ENCODE data around the gene SDCCAG8. TPM values are rescaled to one million over a fixed set of nuclear protein-coding genes. Genes with fewer than 3 reads are reported as not detected.
A peak's percentile ranks its signal among the peaks of the same experiment; 100 is the strongest.

Gene SDCCAG8
- total RNA-seq, 1 experiment from 2014 or later = 10.0 TPM

- DNase-seq = no peak
- H2AK5ac ChIP-seq (ENCODE audit: insufficient read length, low read length) = no peak overlapping the region
Observed at GRCh38 chr1:243414152-243414494, 158.3 kb downstream of the SDCCAG8 start.

More at GRCh38 chr1:243414152-243414494, 158.3 kb downstream of the SDCCAG8 start:
- Mint-ChIP-seq H3K36me3 (ENCODE audit: insufficient read depth in 1 of 3, low read depth in 3 of 3) (no peaks in the 10 kb centered on the region), H3K4me3 (no peak overlapping the region), H3K9me3 (no peaks in the 10 kb centered on the region), H3K27me3 (ENCODE audit: low read depth) (no peaks in the 10 kb centered on the region), H3K4me1 (peaks cover 26 to 27% of the 10 kb centered on the region in 2 experiments), H3K27ac (peak overlapping the region; percentile 0 to 6 (median 0); a peak in 3 of 7 replicates)
- TF ChIP-seq, protein P1, sequence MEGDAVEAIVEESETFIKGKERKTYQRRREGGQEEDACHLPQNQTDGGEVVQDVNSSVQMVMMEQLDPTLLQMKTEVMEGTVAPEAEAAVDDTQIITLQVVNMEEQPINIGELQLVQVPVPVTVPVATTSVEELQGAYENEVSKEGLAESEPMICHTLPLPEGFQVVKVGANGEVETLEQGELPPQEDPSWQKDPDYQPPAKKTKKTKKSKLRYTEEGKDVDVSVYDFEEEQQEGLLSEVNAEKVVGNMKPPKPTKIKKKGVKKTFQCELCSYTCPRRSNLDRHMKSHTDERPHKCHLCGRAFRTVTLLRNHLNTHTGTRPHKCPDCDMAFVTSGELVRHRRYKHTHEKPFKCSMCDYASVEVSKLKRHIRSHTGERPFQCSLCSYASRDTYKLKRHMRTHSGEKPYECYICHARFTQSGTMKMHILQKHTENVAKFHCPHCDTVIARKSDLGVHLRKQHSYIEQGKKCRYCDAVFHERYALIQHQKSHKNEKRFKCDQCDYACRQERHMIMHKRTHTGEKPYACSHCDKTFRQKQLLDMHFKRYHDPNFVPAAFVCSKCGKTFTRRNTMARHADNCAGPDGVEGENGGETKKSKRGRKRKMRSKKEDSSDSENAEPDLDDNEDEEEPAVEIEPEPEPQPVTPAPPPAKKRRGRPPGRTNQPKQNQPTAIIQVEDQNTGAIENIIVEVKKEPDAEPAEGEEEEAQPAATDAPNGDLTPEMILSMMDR (conservative IDR thresholded peaks at IDR 0.05) = no peak
- no peak overlapping the region for H3K23ac ChIP-seq (ENCODE audit: insufficient read length, low read depth, low read length)
- H4K20me1 ChIP-seq (ENCODE audit: control insufficient read depth, insufficient read depth, insufficient read length) = no peaks in the 10 kb centered on the region
- no peak overlapping the region for H3K14ac ChIP-seq (ENCODE audit: insufficient read depth, low read length)
- H3K9me3 ChIP-seq (ENCODE audit: control insufficient read depth, low read depth, low read length) = no peaks in the 10 kb centered on the region
- H3K56ac ChIP-seq (ENCODE audit: insufficient read length, low read depth, low read length) = no peak overlapping the region
- H4K91ac ChIP-seq (ENCODE audit: insufficient read length, low read depth, low read length) = no peak overlapping the region
- no peak overlapping the region for H2BK20ac ChIP-seq (ENCODE audit: low read depth, low read length, poor library complexity, severe bottlenecking)
- H2BK12ac ChIP-seq (ENCODE audit: insufficient read length, low read depth, low read length) = no peak overlapping the region
- H2BK15ac ChIP-seq (ENCODE audit: low read depth, low read length) = no peak overlapping the region
- H2BK5ac ChIP-seq (ENCODE audit: insufficient read length, low read length) = no peak overlapping the region
- no peaks in the 10 kb centered on the region for H3K79me2 ChIP-seq (ENCODE audit: insufficient read depth, low read length)
- H3K4ac ChIP-seq (ENCODE audit: low read depth, low read length) = no peak overlapping the region
- no peak overlapping the region for H2AFZ ChIP-seq (ENCODE audit: low read length)
- H2BK120ac ChIP-seq (ENCODE audit: low read depth, low read length, poor library complexity, severe bottlenecking) = no peak overlapping the region
- no peak overlapping the region for H4K8ac ChIP-seq (replicated peaks; ENCODE audit: insufficient read length, low read depth, low read length)
- no peak overlapping the region for H3K9ac ChIP-seq (ENCODE audit: extremely low read depth, insufficient read length, low read length)
- H3K18ac ChIP-seq (ENCODE audit: insufficient read length, low read depth, low read length) = no peak overlapping the region
- WGBS (ENCODE audit: extremely low coverage, insufficient read length, low lambda C conversion rate) = no CpG with 5 or more reads among the region's 6 CpGs
- peaks cover 8% of the 10 kb centered on the region for H3K4me1 ChIP-seq (ENCODE audit: insufficient read depth, low read length)
- H4K5ac ChIP-seq (ENCODE audit: insufficient read length, low read depth, low read length) = no peak overlapping the region
- H3K27ac ChIP-seq (ENCODE audit: insufficient read length, low read depth, low read length) = no peak overlapping the region
- no peak overlapping the region for H3T11ph ChIP-seq (ENCODE audit: low read length)
- no peak overlapping the region for H3K4me2 ChIP-seq (ENCODE audit: insufficient read depth, insufficient read length, low read length)
- no peaks in the 10 kb centered on the region for H3K23me2 ChIP-seq (ENCODE audit: insufficient read length, low read depth, low read length, poor library complexity, severe bottlenecking)
- no peaks in the 10 kb centered on the region for H3K27me3 ChIP-seq (ENCODE audit: insufficient read depth, low read length)
- H3K79me1 ChIP-seq (ENCODE audit: insufficient read depth, low read depth, low read length, poor library complexity, severe bottlenecking) = no peaks in the 10 kb centered on the region
